ENCODE results near the gene ADAMTSL3.

ADAMTSL3 gene

DNA sequence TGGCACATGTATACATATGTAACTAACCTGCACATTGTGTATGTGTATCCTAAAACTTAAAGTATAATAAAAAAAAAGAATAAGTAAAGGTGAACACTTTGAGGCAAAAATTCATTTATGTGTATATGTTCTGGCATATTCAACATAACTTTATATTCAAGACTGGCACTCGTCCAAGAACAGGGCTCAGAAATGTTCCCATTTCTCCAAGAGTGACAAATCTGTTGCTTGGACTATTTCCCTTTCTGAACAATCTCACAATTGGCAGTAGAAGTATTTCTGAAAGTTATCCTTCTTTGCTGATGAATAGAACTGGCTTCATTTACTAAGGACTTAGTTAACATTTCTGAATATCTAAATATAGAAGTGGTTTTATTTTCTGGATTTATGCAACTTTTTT, 212.8 kb downstream of the ADAMTSL3 start:
- DNase-seq (ENCODE audit: low read depth in 3 of 3, low spot score in 1 of 3), result no peak

DNA sequence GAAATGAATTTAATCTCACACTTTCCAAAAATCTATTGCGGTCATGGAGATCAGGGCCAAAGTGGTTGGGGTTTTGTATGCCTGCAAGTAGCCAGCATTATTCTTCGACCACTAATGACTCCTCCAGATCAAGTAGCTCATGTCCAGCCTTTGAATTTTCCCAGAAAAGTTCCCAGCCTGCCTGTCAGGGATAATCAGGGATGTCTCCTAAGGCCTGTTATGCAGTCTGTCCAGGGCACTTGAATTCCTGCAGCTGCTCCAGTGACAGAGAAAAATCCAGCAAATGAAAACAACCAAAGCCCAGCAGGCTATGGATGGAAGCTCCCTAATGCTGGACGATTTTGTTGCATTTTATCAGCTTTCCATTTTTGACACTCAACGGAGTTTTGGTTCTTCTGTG, 215.4 kb downstream of the ADAMTSL3 start:
- no peak for DNase-seq (ENCODE audit: low read depth in 3 of 3, low spot score in 1 of 3)

DNA sequence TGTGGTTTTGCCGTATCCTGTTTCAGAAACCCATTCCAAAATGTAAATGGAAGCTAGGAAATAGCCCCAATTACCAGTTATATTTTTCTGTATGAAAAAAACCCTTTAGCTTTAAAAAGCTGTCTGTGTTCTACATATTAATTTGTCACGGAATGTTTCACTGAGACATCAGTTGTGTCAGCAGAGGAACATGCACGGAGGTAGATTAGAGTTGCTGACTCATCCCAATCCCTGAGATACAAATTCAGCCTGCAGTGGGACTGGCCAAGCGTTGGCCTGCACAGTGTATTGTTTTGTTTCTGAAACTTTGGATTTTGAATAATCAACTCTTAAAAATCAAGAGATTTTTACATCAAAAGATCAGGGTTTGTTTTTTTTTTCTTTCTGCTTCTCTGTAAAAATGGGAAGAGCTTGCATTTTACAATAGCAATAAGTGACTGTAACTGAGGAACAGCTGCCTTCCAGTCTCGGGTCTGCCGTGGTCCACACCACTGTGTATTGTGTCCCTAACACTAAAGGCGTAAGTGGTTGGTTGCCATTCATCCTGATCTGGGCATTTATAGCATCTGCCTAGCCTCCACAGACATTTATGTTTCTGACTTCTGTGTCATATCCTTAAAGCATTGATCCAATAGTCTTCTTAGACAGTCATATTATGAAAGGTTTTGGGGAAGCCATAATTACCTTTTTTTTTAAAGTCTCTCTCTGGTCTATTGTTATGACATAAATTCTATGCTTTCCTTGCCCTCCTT, 218.1 kb downstream of the ADAMTSL3 start:
- DNase-seq (ENCODE audit: low read depth in 3 of 3, low spot score in 1 of 3), result no peak

DNA sequence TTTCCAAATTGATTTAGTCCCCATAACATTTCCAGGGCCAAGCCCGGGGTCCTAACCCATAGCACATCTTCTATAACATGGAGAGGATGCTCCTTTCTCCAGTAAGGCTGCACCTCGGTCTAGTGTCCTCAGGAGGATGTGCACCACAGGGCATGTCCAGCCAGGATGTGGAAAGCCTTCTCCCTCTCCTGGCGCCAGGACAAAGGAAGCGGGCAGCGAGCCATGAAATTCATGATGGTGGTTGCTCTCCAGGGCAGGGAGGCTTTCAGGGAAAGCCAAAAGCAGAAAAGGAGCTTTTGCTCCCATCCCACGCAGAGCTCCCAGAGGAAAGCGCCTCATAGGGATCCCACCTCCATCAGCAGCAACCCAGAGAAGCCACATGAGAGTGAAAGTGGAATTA, 220.0 kb downstream of the ADAMTSL3 start:
- DNase-seq (ENCODE audit: low read depth in 3 of 3, low spot score in 1 of 3), result no peak

DNA sequence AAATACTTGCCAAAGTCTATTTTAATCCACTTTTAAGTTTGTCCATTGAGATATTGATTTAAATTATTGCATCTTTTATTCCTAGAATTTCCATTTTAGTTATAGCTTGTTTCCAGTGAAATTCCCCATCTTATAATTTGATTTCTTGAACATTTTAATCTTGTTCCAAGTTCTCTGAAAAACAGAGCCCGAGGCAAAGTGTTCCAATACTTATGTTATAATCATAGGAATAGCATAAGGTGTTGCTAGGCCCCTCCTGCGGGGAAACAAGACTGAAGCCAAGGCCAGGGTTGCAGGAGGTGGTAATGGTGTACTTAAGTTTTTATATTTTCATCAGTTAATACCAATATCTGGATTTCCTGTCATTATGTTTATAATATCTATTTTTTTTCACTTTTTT, 226.6 kb downstream of the ADAMTSL3 start:
- no peak for DNase-seq (ENCODE audit: low read depth in 3 of 3, low spot score in 1 of 3)

DNA sequence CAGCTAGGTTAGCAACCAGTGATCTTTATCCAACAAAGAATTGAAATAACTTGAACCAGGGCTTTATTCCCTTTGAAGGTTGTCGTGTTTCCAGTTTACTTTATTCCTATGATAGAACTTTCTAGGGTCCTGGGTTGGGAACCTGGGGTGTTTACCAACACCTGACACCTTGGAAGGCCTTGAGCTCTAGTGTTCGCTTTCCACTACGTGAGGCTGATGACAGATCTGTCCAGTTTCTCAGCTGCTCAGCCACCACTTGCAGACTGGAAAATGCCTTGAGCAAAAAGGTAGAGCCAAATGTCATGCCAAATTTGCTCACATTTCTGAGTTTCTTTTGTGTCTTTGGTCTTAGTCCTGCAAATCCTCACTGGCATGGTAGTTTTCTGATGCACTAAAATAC, 227.2 kb downstream of the ADAMTSL3 start:
- DNase-seq (ENCODE audit: low read depth in 3 of 3, low spot score in 1 of 3), result no peak

DNA sequence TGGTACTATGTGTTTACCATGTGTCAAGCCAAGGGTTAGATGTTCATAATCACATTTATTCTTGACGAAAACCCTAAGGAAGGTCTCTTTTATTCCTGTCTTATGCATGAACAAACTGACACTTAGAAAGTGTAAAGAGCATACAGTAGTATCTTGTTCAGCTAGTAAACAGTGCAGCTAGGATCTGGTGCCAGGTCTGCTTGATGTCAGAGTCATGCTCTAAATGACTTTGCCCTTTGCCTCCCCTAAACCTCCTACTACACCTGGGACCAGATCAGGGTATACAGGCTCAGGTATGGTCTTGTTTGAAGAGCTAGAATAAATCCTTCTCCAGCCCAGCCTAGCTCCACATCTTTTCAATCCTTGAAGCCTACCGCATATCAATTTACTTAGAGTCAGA, 232.4 kb downstream of the ADAMTSL3 start:
- DNase-seq (ENCODE audit: low read depth in 3 of 3, low spot score in 1 of 3), result no peak

DNA sequence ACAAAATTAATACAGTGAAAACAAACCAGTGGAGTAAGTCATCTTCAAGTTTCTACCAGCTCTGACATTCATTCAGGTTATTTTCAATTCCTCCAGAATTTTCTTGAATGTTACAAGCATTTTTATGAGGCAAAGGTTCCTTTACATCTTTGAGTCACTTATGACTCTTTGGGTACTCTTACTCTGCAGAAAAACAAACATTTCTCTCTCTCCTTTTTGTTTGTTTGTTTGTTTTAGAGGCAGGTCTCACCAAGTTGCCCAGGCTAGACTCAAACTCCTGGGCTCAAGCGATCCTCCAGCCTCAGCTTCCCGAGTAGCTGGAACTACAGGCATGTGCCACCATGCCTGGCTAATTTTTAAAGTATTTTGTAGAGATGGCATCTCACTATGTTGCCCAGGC, 233.5 kb downstream of the ADAMTSL3 start:
- DNase-seq (ENCODE audit: low read depth in 3 of 3, low spot score in 1 of 3), result no peak

DNA sequence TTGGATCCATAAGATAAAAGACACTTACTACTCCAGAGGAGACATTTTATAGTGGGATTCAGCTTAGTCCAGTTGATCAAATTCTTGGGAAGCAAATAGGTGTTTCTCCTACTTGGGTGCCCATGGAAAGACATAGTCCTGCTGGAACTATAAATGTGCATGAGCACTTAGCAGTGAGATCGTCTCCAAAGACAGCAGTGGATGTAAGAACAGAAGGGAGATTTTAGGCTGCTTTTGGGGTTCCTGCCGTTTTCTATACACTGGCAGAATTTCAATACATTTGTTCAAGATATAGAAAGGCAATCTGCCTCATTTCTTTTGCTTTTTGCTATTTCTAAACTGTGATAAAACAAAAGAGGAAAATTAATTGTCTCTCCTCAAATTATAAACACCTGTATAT, 234.0 kb downstream of the ADAMTSL3 start:
- no peak for DNase-seq (ENCODE audit: low read depth in 3 of 3, low spot score in 1 of 3)

DNA sequence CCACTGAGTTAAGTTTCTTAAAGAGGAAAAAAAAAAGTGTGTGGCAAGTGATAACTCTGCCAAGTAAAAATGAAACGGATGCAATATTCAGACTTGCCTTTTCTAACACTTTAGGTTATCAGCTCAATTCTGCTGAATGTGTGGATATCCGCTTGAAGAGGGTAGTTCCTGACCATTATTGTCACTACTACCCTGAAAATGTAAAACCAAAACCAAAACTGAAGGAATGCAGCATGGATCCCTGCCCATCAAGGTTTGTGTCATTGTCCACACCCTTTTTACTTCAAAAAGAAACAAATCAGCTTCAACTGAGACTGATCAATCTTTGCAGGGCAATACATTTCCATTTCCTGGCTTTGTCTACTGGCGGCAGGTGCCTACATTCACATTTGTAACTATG, 236.1 kb downstream of the ADAMTSL3 start:
- no peak for DNase-seq (ENCODE audit: low read depth in 3 of 3, low spot score in 1 of 3)

DNA sequence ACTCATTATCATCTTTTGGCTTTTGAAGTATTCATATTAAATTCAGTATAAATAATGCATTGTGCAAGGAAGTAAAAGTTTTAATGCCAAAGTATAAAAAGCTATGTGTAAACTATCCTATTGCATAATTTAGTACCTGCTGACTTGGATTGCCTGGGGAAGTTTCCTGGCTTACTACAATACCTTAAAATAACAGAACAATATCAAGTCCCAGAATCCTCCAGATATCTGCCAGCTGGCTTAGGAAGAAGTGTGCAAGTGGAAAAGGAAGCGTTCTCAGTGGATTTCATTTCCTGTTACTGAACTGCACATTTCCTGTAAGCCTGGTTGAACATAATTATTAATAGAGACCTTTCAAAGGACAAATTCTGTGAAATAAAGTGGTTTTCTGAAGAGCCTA, 236.7 kb downstream of the ADAMTSL3 start:
- no peak for DNase-seq (ENCODE audit: low read depth in 3 of 3, low spot score in 1 of 3)

DNA sequence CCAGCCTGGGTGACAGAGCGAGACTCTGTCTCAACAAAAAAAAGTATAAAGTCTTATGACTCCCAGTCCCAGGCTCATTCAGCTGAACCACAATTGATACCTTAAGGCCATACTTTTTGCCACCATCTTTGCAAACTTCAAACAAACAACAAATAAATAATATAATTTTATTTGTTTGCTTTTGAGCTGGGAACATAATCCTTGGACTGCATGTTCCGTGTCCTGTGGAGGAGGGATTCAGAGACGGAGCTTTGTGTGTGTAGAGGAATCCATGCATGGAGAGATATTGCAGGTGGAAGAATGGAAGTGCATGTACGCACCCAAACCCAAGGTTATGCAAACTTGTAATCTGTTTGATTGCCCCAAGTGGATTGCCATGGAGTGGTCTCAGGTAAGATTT, 238.6 kb downstream of the ADAMTSL3 start:
- no peak for DNase-seq (ENCODE audit: low read depth in 3 of 3, low spot score in 1 of 3)

DNA sequence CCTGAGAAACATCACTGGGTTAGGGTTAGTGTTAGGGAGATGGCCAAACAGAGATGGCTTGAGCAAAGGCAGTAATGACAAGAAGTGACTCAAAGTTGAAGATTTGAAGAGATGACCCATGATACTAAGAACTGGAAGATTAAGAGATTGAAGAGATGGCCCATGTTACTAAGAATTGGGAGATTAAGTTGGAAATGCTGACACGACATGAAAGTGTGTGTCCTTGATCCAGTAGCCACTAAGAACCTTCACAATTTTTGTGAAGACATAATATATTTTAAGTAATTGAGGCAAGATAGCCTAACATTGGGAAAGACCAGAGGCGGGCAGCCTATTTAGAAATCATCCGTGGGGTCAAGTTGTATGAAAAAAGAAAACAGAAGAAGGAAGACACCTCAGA, 239.4 kb downstream of the ADAMTSL3 start:
- DNase-seq (ENCODE audit: low read depth in 3 of 3, low spot score in 1 of 3), result no peak

DNA sequence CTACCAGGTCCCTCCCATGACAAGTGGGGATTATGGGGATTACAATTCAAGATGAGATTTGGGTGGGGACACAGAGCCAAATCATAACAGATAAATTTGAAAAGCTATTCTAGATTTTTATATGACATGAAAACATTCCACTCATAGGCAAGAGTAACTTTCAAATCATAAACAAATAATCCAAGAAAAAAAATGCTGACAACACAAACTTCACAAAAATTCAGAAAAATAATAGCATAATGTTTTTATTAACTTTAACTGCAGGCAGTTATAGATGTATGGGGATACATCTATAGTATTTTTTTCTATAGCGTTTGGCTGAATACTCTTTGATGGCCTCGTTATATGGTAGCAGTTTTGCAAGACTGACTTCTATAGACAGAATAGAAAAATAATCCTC, 243.1 kb downstream of the ADAMTSL3 start:
- DNase-seq (ENCODE audit: low read depth in 3 of 3, low spot score in 1 of 3), result no peak

DNA sequence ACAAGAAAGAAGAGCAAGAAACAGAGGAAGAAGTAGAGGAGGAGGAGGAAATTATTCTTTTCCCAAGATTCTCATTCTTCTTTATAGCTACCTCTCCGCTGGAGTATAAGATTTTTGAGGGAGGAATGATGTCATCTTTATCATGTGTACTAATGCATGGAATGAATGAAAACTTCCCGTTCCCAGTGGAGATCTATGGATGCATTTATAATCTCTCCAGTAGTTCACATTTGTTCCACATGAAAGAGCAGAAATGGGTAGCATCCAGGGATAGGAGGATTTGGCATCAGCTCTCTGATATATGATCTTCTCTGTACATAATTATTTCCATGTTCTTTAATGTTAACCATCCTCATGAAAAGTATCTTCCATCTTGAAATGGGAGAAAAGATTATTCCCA, 244.4 kb downstream of the ADAMTSL3 start:
- no peak for DNase-seq (ENCODE audit: low read depth in 3 of 3, low spot score in 1 of 3)

DNA sequence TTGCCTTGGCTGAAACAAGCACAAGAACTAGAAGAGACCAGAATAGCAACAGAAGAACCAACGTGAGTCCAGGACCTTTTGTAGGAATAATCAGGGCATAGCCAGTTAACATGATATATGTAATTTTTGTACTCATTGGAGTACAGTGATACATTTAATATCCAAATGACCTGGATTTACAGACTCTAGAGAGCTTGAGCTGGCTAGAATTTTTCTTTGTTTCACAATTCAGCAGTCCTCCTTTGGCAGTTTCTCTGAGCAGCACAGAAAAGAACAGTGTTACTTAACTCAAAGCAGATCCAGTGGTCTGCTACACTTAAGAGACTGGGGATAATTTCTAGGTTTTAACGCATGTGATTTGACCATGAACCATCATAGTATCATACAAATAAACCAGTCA, 245.7 kb downstream of the ADAMTSL3 start:
- DNase-seq (ENCODE audit: low read depth in 3 of 3, low spot score in 1 of 3), result no peak

DNA sequence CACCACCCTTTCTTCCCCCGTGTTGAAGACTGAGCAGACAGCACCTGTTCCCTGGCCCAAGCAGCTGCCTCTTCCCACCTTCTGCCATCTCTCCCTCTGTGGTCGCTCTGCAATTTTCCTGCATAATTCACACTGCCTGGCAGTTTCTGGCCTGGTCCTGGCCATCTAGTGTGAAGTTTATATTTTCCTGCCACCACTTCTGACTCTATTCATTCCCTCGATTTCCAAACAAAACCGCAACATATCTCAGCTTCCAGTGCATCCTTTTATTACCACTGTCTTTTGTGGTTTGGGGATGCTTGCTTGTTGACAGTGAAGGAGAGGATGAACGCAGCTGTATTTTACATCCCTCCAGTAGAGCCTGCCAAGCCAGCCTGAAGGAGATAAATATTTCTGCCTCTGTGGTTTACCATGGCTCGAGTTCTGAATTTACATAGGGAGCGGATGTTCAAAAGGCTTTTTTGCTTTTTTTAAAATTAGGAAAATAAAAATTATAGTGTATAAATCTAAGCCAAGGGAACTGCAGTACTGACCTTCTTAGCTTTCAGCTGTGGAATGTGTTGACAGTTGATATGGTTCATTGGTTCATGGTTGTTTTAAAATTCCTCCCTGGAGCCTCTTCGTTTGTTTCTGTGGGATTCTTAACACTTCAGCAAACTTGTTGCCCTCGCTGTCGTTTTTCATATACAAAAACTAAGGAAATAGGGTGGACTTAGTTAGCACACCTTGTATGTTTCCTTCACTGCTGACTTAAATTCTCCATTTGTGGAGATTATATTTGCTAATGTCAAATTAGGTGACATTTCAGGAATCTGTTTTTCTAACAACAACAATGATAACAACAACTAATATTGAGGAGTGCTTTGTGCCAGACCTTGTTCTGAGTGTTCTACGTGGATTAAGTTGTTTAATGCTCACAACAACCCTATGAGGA, 250.5 kb downstream of the ADAMTSL3 start:
- DNase-seq (ENCODE audit: low read depth in 3 of 3, low spot score in 1 of 3), result no peak

DNA sequence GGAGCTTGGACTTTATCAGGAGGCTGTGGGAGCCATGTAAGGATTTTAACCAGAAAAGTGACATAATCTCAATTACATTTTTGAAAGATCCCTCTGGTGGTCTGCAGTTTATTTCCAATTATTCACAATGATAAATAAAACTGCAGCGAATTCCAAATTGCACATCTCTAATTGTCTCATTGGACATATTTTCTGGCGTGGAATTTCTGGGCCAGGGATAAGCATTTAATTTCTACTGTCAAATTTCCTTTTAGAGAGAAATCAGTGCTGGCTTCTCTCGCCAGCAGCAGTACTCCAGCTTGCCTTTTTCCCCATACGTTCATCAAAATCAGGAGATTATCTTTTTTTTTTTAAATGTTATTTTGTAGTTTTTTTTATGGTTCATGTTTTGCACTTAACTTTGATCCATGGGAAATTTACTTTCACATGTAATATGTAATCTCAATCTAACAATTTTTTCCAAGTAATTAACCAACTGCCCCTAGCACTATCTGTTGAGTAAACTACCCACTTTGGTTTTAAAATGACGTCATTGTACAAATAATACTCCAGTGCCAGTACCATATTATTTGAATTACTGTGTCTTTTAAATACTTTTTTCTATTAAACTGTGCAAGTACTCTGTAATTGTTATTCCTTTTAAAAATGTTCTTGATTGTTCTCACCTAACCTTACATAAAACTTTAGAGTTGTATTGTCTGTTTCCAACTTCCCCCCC, 251.8 kb downstream of the ADAMTSL3 start:
- DNase-seq (ENCODE audit: low read depth in 3 of 3, low spot score in 1 of 3), result no peak

DNA sequence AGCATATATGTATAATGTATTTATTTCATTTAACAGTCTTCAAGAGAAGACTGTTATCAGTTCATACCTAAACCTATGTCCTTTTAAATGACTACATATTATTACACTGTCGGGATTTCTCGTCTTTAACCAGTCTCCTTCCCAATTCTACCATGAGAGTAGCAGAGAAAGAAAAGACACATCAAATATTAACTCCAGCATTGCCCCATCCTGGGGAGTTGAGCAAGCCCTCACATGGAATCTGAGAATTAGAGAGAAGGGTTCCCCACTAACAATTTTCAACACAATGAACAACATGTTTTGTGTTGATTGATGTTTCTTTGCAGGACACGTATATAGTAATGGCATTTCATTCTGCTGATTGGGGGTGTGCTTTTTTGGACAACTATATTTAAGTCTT, 257.4 kb downstream of the ADAMTSL3 start:
- DNase-seq (ENCODE audit: low read depth in 3 of 3, low spot score in 1 of 3), result no peak

DNA sequence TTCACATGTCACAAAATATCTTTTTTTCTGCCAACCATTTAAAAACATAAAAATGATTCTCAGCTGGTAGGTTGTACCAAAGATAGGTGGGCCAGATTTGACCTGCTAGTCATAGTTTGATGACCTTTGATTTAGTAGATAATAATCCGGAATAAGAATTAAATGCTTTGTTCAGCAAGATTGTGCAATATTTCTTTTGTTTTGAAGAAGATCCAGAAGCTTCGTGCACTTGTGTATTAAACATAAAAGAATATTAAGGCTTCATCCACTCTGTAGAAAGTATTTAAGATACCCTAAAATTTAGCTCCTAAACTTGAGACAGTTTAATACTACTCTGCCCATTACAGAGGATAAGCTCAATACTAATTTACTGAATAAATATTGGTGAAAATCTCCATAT, 258.4 kb downstream of the ADAMTSL3 start:
- no peak for DNase-seq (ENCODE audit: low read depth in 3 of 3, low spot score in 1 of 3)

DNA sequence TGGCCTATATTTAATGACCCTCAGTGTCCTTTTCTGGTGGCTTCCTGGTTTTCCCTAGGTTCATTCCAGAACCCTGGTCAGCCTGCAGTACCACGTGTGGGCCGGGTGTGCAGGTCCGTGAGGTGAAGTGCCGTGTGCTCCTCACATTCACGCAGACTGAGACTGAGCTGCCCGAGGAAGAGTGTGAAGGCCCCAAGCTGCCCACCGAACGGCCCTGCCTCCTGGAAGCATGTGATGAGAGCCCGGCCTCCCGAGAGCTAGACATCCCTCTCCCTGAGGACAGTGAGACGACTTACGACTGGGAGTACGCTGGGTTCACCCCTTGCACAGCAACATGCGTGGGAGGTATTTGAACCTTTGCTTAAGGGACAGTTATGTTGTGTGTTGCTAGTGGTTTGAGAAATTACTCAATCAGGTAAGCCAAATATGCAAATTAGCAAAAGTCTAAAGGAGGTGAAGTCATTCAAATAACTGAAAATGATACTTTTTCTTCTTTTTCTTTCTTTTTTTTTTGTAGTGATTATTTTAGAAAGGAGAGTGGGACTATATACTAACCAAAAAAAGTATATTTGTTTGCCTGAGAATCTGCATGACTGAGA, 259.2 kb downstream of the ADAMTSL3 start:
- DNase-seq (ENCODE audit: low read depth in 3 of 3, low spot score in 1 of 3), result no peak
